Stimulated activated CD4-positive, alpha-beta T cell treated with anti-CD3 and anti-CD28 coated beads, Interleukin-4, amount 100 ng/mL, for 4 hours (primary cell): ENCODE measurements around the gene IKZF5.

Experiments
- DNase-seq, 2 experiments: peaks; one replicate each; pipeline ENCODE4 v3.0.0-alpha.2; 2020

IKZF5 gene

GRCh38 chr10:123008355-123009104 is at the start of gene IKZF5, which contains the start of gene ACADSB:
Gene IKZF5 (minus strand): TSS chr10:123008795. CDS start chr10:122998625, 10,170 bp downstream.
Gene ACADSB (plus strand): TSS chr10:123009006. CDS start chr10:123009030, 24 bp downstream.
- DNase-seq = peak; percentile 90 to 97

GRCh38 chr10:123057968-123058367 is 49.4 kb upstream of the IKZF5 start:
- no peak for DNase-seq

GRCh38 chr10:123045961-123046731 is 37.6 kb upstream of the IKZF5 start:
- DNase-seq = no peak

- DNase-seq = no peak
These were observed 35.8 kb upstream of the IKZF5 start for GRCh38 chr10:123044391-123044790.

- DNase-seq = peak; percentile 10 to 21
These were observed 34.9 kb upstream of the IKZF5 start for GRCh38 chr10:123043409-123043925.

- DNase-seq = no peak
These were observed 34.3 kb upstream of the IKZF5 start for GRCh38 chr10:123042708-123043408.

- no peak for DNase-seq
These were observed 31.0 kb upstream of the IKZF5 start for GRCh38 chr10:123039632-123039930.

- DNase-seq = no peak
These were observed 30.4 kb upstream of the IKZF5 start for GRCh38 chr10:123038782-123039631.

GRCh38 chr10:123035467-123036086 is 27.0 kb upstream of the IKZF5 start:
- no peak for DNase-seq

- DNase-seq = no peak
These were observed 25.7 kb upstream of the IKZF5 start for GRCh38 chr10:123034332-123034731.

- DNase-seq = no peak
These were observed 22.5 kb upstream of the IKZF5 start for GRCh38 chr10:123031124-123031523.

GRCh38 chr10:123027861-123028260 is 19.3 kb upstream of the IKZF5 start:
- no peak for DNase-seq

- DNase-seq = no peak
These were observed 17.7 kb upstream of the IKZF5 start for GRCh38 chr10:123026302-123026701.

- no peak for DNase-seq
These were observed 15.9 kb upstream of the IKZF5 start for GRCh38 chr10:123024540-123024939.

- DNase-seq = no peak
These were observed 12.9 kb upstream of the IKZF5 start for GRCh38 chr10:123021517-123021916.

- no peak for DNase-seq
These were observed 11.5 kb upstream of the IKZF5 start for GRCh38 chr10:123019941-123020703.

GRCh38 chr10:123019264-123019663 is 10.7 kb upstream of the IKZF5 start:
- DNase-seq = no peak

GRCh38 chr10:123018531-123018930 is 9.9 kb upstream of the IKZF5 start:
- DNase-seq = no peak

GRCh38 chr10:123017421-123018165 is 9.0 kb upstream of the IKZF5 start:
- DNase-seq = no peak

- DNase-seq = no peak
These were observed 7.6 kb upstream of the IKZF5 start for GRCh38 chr10:123016228-123016627.
